ENCODE results near the gene MEGF10. TPM values are rescaled to one million over a fixed set of nuclear protein-coding genes. Genes with fewer than 3 reads are reported as not detected.

Gene MEGF10
- total RNA-seq, 1 donor from 2014 or later, result not detected

Other genes with a start within 250 kb of the MEGF10 start
- gene C5orf63, start 217.3 kb upstream of the MEGF10 start, total RNA-seq, result 10.1 and 10.6 TPM in 2 replicates
- gene PRRC1, start 226.8 kb downstream of the MEGF10 start, total RNA-seq, result 51.9 and 56.1 TPM in 2 replicates

All from T-helper 2 cell treated with Interferon-gamma antibody and Interleukin-4, amounts not matched to agents 100 ng/mL and 5 ng/mL, for 36 hours (primary cell).